ENCODE results near the gene SUGP2.

DNA sequence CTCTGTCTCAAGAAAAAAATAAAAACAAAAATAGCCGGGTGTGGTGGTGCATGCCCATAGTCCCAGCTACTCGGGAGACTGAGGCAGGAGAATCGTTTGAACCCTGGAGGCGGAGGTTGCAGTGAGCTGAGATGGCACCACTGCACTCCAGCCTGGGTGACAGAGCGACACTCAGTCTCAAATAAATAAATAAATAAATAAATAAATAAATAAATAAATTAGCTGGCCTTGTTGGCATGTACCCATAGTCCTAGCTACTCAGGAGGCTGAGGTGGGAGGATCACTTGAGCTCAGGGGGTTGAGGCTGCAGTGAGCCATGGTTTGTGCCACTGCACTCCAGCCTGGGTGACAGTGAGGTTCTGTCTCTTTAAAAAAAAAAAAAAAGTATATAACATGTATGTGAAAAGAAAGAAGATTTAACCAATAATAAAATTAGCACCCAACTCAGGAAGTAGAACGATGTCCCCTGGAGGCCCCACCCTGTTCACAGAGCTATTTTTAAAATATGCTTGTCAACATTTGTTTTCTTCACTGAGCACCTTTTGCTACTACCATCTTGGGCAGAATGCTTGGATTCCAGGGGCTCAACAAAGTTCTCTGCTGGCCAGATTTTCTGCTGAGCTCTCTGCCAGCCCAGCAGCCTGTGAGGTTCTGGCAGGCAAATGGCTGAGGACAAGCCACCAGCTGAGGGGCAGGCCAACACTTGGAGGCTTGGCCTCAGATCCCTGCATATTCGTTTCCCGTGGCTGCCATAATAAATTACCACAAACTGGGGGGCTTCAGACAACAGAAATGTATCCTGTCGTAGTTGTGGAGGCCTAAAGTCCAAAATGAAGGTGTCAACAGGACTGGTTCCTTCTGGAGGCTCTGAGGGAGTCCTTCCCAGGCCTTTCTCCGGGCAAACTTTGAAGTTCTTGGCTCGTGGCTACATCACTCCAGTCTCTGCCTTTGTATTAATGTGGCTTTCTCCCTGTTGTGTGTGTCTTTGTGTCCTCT, 35.6 kb upstream of the SUGP2 start:
- TF ChIP-seq, protein P1, sequence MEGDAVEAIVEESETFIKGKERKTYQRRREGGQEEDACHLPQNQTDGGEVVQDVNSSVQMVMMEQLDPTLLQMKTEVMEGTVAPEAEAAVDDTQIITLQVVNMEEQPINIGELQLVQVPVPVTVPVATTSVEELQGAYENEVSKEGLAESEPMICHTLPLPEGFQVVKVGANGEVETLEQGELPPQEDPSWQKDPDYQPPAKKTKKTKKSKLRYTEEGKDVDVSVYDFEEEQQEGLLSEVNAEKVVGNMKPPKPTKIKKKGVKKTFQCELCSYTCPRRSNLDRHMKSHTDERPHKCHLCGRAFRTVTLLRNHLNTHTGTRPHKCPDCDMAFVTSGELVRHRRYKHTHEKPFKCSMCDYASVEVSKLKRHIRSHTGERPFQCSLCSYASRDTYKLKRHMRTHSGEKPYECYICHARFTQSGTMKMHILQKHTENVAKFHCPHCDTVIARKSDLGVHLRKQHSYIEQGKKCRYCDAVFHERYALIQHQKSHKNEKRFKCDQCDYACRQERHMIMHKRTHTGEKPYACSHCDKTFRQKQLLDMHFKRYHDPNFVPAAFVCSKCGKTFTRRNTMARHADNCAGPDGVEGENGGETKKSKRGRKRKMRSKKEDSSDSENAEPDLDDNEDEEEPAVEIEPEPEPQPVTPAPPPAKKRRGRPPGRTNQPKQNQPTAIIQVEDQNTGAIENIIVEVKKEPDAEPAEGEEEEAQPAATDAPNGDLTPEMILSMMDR (CRISPR knock-in tag; IDR thresholded peaks at IDR 0.05) = no peak
- TF ChIP-seq POLR2A (IDR thresholded peaks at IDR 0.05; ENCODE audit: insufficient read depth in 1 of 2, low read depth in 2 of 2, low read length in 2 of 2) (no peak), USF2 (IDR thresholded peaks at IDR 0.05; ENCODE audit: low read depth, low read length) (no peak), USF2 (CRISPR knock-in tag; IDR thresholded peaks at IDR 0.05; ENCODE audit: borderline replicate concordance) (no peak), ELF1 (CRISPR knock-in tag; IDR thresholded peaks at IDR 0.05) (no peak), JUND (CRISPR knock-in tag; IDR thresholded peaks at IDR 0.05) (no peak)
